Activated CD4-positive, alpha-beta T cell treated with anti-CD3 and anti-CD28 coated beads, Interleukin-2, amount 10 ng/mL, durations not matched to agents 7 days and 5 days (primary cell): ENCODE measurements around the gene TOMM70. TPM values are rescaled to one million over a fixed set of nuclear protein-coding genes. Genes with fewer than 3 reads are reported as not detected.

Source experiments
- CTCF ChIA-PET: fragments of 350-600 bp; sonication (Branson Sonifier 250); formaldehyde crosslinking; loops from one replicate; lab custom pipeline; 2021; ENCODE audit warnings: antibody characterized with exemption; lab: Charles Lee
- POLR2A ChIA-PET: fragments of 350-600 bp; sonication (Branson Sonifier 250); formaldehyde crosslinking; loops from one replicate; lab custom pipeline; 2021; ENCODE audit warnings: antibody characterized with exemption; lab: Charles Lee
- DNase-seq: peaks from one replicate; pipeline ENCODE4 v3.0.0-alpha.2; 2020
- H3K27ac Mint-ChIP-seq: one replicate; pipeline ENCODE4 v1.8.0; 2021; ENCODE audit warnings: mild to moderate bottlenecking, moderate library complexity, mixed read lengths
- H3K27me3 Mint-ChIP-seq: one replicate; pipeline ENCODE4 v1.8.0; 2021; ENCODE audit warnings: mixed read lengths
- H3K36me3 Mint-ChIP-seq: one replicate; pipeline ENCODE4 v1.8.0; 2021; ENCODE audit warnings: low read depth, mixed read lengths
- H3K4me1 Mint-ChIP-seq: one replicate; pipeline ENCODE4 v1.8.0; 2021; ENCODE audit warnings: mixed read lengths
- H3K4me3 Mint-ChIP-seq: one replicate; pipeline ENCODE4 v1.8.0; 2021; ENCODE audit warnings: mild to moderate bottlenecking, moderate library complexity, mixed read lengths
- H3K9me3 Mint-ChIP-seq: one replicate; pipeline ENCODE4 v1.8.0; 2021; ENCODE audit warnings: mixed read lengths
- total RNA-seq, 2 experiments: library from RNA; stranded (reverse); gene quantifications; one replicate each; pipeline ENCODE4 v1.2.3, GENCODE V29; 2021

Gene TOMM70
- total RNA-seq, 2 experiments from 2014 or later, result 37.9 to 43.6 TPM

GRCh38 chr3:100386437-100387074 lies 14.3 kb downstream of the TOMM70 start:
- POLR2A ChIA-PET, result interaction anchor here (0.8 kb wide), 1 partner anchor 14 kb away, joined by 3 read pairs; no protein-coding TSS in a partner anchor
- DNase-seq, result no peak

GRCh38 chr3:100384733-100385525 lies 16.0 kb downstream of the TOMM70 start:
- H3K36me3 Mint-ChIP-seq, result peaks cover 48% of the 10 kb centered on the region
- no peak overlapping the region for H3K27ac Mint-ChIP-seq
- CTCF ChIA-PET, result no interaction called here
- peaks cover 12% of the 10 kb centered on the region for H3K9me3 Mint-ChIP-seq
- H3K4me3 Mint-ChIP-seq, result no peak overlapping the region
- no peak for DNase-seq
- POLR2A ChIA-PET, result no interaction called here
- peaks cover 6% of the 10 kb centered on the region for H3K4me1 Mint-ChIP-seq
- H3K27me3 Mint-ChIP-seq, result no peaks in the 10 kb centered on the region

More at GRCh38 chr3:100386437-100387074, 14.3 kb downstream of the TOMM70 start:
- Mint-ChIP-seq H3K9me3 (peaks cover 12% of the 10 kb centered on the region), H3K4me1 (peaks cover 6% of the 10 kb centered on the region), H3K27me3 (no peaks in the 10 kb centered on the region), H3K27ac (no peak overlapping the region), H3K4me3 (no peak overlapping the region), H3K36me3 (peaks cover 41% of the 10 kb centered on the region)
- CTCF ChIA-PET, result interaction anchor here (0.9 to 1.9 kb wide), 3 partner anchors 11 to 43 kb away, joined by 3 to 6 read pairs (median 5); no protein-coding TSS in a partner anchor

GRCh38 chr3:100376301-100376700 lies 24.6 kb downstream of the TOMM70 start:
- H3K36me3 Mint-ChIP-seq, result peaks cover 36% of the 10 kb centered on the region
- ChIA-PET CTCF (interaction anchor here (0.7 to 1.5 kb wide), 3 partner anchors 11 to 356 kb away, joined by 3 to 7 read pairs (median 5); no protein-coding TSS in a partner anchor), POLR2A (no interaction called here)
- H3K4me3 Mint-ChIP-seq, result no peak overlapping the region
- no peaks in the 10 kb centered on the region for H3K4me1 Mint-ChIP-seq
- no peaks in the 10 kb centered on the region for H3K9me3 Mint-ChIP-seq
- H3K27ac Mint-ChIP-seq, result no peak overlapping the region
- no peak for DNase-seq
- no peaks in the 10 kb centered on the region for H3K27me3 Mint-ChIP-seq

GRCh38 chr3:100374521-100374920 lies 26.4 kb downstream of the TOMM70 start:
- H3K27ac Mint-ChIP-seq, result no peak overlapping the region
- no peaks in the 10 kb centered on the region for H3K27me3 Mint-ChIP-seq
- CTCF ChIA-PET, result interaction anchor here (0.8 to 1.2 kb wide), 4 partner anchors 9 to 19 kb away, joined by 3 read pairs; no protein-coding TSS in a partner anchor
- H3K36me3 Mint-ChIP-seq, result peaks cover 27% of the 10 kb centered on the region
- POLR2A ChIA-PET, result no interaction called here
- no peaks in the 10 kb centered on the region for H3K4me1 Mint-ChIP-seq
- H3K4me3 Mint-ChIP-seq, result no peak overlapping the region
- H3K9me3 Mint-ChIP-seq, result no peaks in the 10 kb centered on the region
- DNase-seq, result no peak

GRCh38 chr3:100370756-100371155 lies 30.1 kb downstream of the TOMM70 start:
- no peaks in the 10 kb centered on the region for H3K27me3 Mint-ChIP-seq
- no peak overlapping the region for H3K27ac Mint-ChIP-seq
- no peak overlapping the region for H3K4me3 Mint-ChIP-seq
- H3K4me1 Mint-ChIP-seq, result no peaks in the 10 kb centered on the region
- ChIA-PET CTCF (no interaction called here), POLR2A (no interaction called here)
- H3K9me3 Mint-ChIP-seq, result no peaks in the 10 kb centered on the region
- peaks cover 37% of the 10 kb centered on the region for H3K36me3 Mint-ChIP-seq
- no peak for DNase-seq

- ChIA-PET CTCF (interaction anchor here (1.7 kb wide), 1 partner anchor 15 kb away, joined by 4 read pairs; no protein-coding TSS in a partner anchor), POLR2A (no interaction called here)
- H3K4me1 Mint-ChIP-seq, result peaks cover 6% of the 10 kb centered on the region
- peaks cover 51% of the 10 kb centered on the region for H3K36me3 Mint-ChIP-seq
- no peak overlapping the region for H3K27ac Mint-ChIP-seq
- no peaks in the 10 kb centered on the region for H3K9me3 Mint-ChIP-seq
- H3K4me3 Mint-ChIP-seq, result no peak overlapping the region
- no peaks in the 10 kb centered on the region for H3K27me3 Mint-ChIP-seq
- no peak for DNase-seq
Measured at GRCh38 chr3:100368441-100368840, 32.4 kb downstream of the TOMM70 start.

GRCh38 chr3:100366424-100366823 lies 34.5 kb downstream of the TOMM70 start:
- peaks cover 65% of the 10 kb centered on the region for H3K36me3 Mint-ChIP-seq
- ChIA-PET POLR2A (no interaction called here), CTCF (interaction anchor here (0.7 to 1.4 kb wide), 2 partner anchors 14 to 302 kb away, joined by 3 read pairs; no protein-coding TSS in a partner anchor)
- DNase-seq, result no peak
- H3K27me3 Mint-ChIP-seq, result no peaks in the 10 kb centered on the region
- no peak overlapping the region for H3K4me3 Mint-ChIP-seq
- H3K4me1 Mint-ChIP-seq, result peaks cover 6% of the 10 kb centered on the region
- H3K27ac Mint-ChIP-seq, result no peak overlapping the region
- peaks cover 2% of the 10 kb centered on the region for H3K9me3 Mint-ChIP-seq

- peaks cover 2% of the 10 kb centered on the region for H3K9me3 Mint-ChIP-seq
- ChIA-PET CTCF (interaction anchor here (0.9 to 2.4 kb wide), 4 partner anchors 9 to 15 kb away, joined by 3 to 7 read pairs (median 4); no protein-coding TSS in a partner anchor), POLR2A (no interaction called here)
- H3K4me3 Mint-ChIP-seq, result no peak overlapping the region
- H3K27ac Mint-ChIP-seq, result no peak overlapping the region
- no peaks in the 10 kb centered on the region for H3K27me3 Mint-ChIP-seq
- DNase-seq, result no peak
- peaks cover 73% of the 10 kb centered on the region for H3K36me3 Mint-ChIP-seq
- H3K4me1 Mint-ChIP-seq, result peaks cover 6% of the 10 kb centered on the region
Measured at GRCh38 chr3:100364421-100364820, 36.5 kb downstream of the TOMM70 start.

GRCh38 chr3:100361897-100362296 lies 39.0 kb downstream of the TOMM70 start:
- Mint-ChIP-seq H3K27ac (no peak overlapping the region), H3K9me3 (peaks cover 2% of the 10 kb centered on the region), H3K36me3 (peaks cover 69% of the 10 kb centered on the region), H3K27me3 (no peaks in the 10 kb centered on the region), H3K4me3 (no peak overlapping the region), H3K4me1 (peaks cover 6% of the 10 kb centered on the region)
- POLR2A ChIA-PET, result no interaction called here
- CTCF ChIA-PET, result no interaction called here
- DNase-seq, result no peak

- Mint-ChIP-seq H3K9me3 (peaks cover 2% of the 10 kb centered on the region), H3K4me3 (no peak overlapping the region), H3K27ac (no peak overlapping the region), H3K4me1 (peaks cover 6% of the 10 kb centered on the region), H3K27me3 (no peaks in the 10 kb centered on the region), H3K36me3 (peaks cover 71% of the 10 kb centered on the region)
- POLR2A ChIA-PET, result no interaction called here
- DNase-seq, result no peak
- CTCF ChIA-PET, result interaction anchor here (1.0 kb wide), 1 partner anchor 18 kb away, joined by 4 read pairs; no protein-coding TSS in a partner anchor
Measured at GRCh38 chr3:100360757-100361496, 40.0 kb downstream of the TOMM70 start.

GRCh38 chr3:100359035-100359434 lies 41.9 kb downstream of the TOMM70 start:
- POLR2A ChIA-PET, result no interaction called here
- CTCF ChIA-PET, result interaction anchor here (0.9 to 1.1 kb wide), 2 partner anchors 13 to 27 kb away, joined by 3 read pairs; no protein-coding TSS in a partner anchor
- Mint-ChIP-seq H3K4me3 (no peak overlapping the region), H3K36me3 (peaks cover 67% of the 10 kb centered on the region), H3K27ac (peak overlapping the region; percentile 5), H3K27me3 (no peaks in the 10 kb centered on the region), H3K4me1 (no peaks in the 10 kb centered on the region), H3K9me3 (peaks cover 2% of the 10 kb centered on the region)
- DNase-seq, result no peak

GRCh38 chr3:100358413-100358812 lies 42.5 kb downstream of the TOMM70 start:
- Mint-ChIP-seq H3K27ac (no peak overlapping the region), H3K27me3 (no peaks in the 10 kb centered on the region), H3K4me1 (no peaks in the 10 kb centered on the region), H3K9me3 (peaks cover 2% of the 10 kb centered on the region), H3K4me3 (no peak overlapping the region), H3K36me3 (peaks cover 65% of the 10 kb centered on the region)
- no peak for DNase-seq
- CTCF ChIA-PET, result no interaction called here
- POLR2A ChIA-PET, result no interaction called here
